Astrocyte of the spinal cord (primary cell): ENCODE results near the gene MAPK8IP1.

Experiments used
- DNase-seq: peaks from one replicate; pipeline ENCODE4 v3.0.0; 2011; ENCODE audit warnings: low read depth, low spot score
- H3K4me3 ChIP-seq: 2 replicates; pipeline ENCODE4 v1.5.1; 2011; ENCODE audit warnings: low read depth, mild to moderate bottlenecking, low read length, moderate library complexity
- in situ Hi-C: cut with HindIII; loops from 2 replicates; pipeline ENCODE4 v1.10.0; 2017; ENCODE audit warnings: low sequenced_read_pairs
- TF ChIP-seq, protein P1 (sequence below): IDR thresholded peaks from 2 replicates; pipeline ENCODE4 v1.5.1; 2012; ENCODE audit warnings: low read depth, mild to moderate bottlenecking, low read length, inconsistent platforms

Gene MAPK8IP1

DNA sequence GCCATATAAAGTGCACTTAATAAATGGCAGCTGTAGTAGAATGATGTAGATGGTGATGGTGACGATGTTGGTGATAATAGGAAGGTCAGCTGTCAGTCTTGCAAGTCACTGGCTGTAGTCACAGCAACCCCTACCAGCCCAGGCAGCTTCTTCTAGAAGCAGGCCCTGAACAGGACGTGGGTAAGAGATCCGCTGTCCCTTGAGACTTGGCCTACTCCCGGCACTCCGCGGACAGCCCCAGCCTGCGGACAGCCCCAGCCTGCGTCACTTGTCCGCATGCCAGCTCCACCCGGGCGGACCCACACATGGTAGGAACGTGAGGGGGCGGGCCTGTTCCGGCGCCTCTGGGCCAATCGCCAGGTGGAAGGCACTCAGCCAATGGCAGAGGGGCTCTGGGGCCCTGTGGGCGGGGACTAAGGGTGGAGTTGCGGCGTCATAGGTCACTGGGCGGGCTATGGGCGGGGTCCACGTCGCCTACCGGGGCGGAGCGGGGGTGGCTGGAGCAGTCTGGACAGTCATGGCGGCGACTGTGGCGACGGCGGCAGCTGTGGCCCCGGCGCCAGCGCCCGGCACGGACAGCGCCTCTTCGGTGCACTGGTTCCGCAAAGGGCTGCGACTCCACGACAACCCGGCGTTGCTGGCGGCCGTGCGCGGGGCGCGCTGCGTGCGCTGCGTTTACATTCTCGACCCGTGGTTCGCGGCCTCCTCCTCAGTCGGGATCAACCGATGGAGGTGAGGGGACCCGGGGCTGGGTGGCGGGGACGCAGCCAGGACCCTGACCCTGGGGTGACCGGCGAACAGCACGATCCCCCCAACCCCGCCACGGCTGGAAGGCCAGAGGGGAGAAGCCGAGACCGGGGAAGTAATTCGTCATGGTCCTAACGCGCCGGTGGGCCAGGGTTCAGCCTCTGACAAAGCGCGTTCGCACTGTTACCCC lies 38.2 kb upstream of the MAPK8IP1 start, which contains the start of gene CRY2:
CRY2 (plus strand) TSS at position 502 of the 937 bp plus-strand sequence; CDS start at position 518, 16 bp downstream.
- TF ChIP-seq, protein P1, sequence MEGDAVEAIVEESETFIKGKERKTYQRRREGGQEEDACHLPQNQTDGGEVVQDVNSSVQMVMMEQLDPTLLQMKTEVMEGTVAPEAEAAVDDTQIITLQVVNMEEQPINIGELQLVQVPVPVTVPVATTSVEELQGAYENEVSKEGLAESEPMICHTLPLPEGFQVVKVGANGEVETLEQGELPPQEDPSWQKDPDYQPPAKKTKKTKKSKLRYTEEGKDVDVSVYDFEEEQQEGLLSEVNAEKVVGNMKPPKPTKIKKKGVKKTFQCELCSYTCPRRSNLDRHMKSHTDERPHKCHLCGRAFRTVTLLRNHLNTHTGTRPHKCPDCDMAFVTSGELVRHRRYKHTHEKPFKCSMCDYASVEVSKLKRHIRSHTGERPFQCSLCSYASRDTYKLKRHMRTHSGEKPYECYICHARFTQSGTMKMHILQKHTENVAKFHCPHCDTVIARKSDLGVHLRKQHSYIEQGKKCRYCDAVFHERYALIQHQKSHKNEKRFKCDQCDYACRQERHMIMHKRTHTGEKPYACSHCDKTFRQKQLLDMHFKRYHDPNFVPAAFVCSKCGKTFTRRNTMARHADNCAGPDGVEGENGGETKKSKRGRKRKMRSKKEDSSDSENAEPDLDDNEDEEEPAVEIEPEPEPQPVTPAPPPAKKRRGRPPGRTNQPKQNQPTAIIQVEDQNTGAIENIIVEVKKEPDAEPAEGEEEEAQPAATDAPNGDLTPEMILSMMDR: no peak
- H3K4me3 ChIP-seq: peak within 1 kb of the TSS; percentile 91
- DNase-seq: peak; percentile 98
- in situ Hi-C loops: no loop called here

DNA sequence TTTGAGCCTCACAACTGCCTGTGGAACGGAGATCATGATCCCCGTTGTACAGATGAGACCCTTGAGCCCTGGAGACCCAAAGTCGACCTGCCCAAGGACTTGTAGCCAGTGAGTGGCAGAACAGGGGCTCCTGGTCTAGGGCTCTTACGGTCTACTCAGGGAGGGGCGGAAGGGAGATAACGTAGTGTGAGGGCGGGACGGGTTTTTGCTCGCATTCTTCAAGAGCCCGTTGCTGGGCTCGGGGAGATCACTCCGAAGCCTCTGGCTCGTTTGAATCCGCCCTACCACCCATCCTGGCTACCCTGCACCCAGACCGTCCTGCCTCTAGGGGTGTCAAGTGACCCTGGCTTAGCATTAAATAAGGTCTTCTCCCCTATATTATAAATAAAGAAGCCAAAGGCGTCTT lies 37.5 kb upstream of the MAPK8IP1 start:
- H3K4me3 ChIP-seq: peak overlapping the region; percentile 91
- in situ Hi-C loops: no loop called here
- DNase-seq: peak; percentile 55

DNA sequence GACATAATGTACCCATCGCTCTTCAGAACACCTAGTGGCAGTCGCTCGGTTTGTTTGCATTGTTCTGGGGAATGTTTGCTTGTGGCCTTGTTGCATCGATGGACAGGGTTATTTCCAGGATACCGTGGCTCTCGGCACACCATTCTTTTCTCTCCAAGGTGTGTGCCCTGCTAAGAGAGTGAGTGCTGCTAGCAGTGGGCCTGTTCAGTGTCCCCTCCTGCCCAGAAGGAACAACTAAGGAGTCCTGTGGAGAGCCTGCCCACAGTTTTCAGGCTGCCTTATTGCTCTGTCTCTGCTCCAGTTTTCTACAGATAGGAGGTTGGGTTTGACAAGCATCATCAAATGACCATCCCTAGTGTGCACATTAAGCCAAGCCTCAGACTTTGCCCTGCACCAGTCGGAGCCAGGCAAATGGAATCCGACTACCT lies 36.8 kb upstream of the MAPK8IP1 start:
- no peak for DNase-seq
- in situ Hi-C loops: no loop called here
- TF ChIP-seq, protein P1: no peak
- H3K4me3 ChIP-seq: peak overlapping the region; percentile 91

More for the DNA sequence above, 37.5 kb upstream of the MAPK8IP1 start:
- TF ChIP-seq, protein P1: peak; percentile 27

DNA sequence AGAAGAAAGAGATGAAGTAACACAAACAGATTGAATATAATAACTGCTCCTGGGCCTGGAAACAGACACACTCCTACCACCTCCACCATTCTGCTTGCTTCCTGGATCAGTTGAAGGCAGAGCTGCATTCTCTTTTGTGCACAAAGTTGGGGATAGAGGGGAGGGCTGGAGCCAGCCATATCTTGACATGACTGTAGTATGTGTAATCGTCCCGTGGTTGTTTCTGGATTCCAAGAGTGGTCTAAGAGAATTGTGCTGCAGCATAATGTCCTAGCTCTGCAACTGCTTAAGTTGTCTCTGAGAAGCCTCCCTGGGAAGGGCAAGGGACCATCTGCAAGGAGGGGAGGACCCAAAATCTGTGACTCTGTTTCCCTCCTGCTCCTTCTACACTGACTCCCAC lies 35.0 kb upstream of the MAPK8IP1 start:
- in situ Hi-C loops: no loop called here
- DNase-seq: peak; percentile 22
- H3K4me3 ChIP-seq: no peak overlapping the region
- TF ChIP-seq, protein P1: no peak

DNA sequence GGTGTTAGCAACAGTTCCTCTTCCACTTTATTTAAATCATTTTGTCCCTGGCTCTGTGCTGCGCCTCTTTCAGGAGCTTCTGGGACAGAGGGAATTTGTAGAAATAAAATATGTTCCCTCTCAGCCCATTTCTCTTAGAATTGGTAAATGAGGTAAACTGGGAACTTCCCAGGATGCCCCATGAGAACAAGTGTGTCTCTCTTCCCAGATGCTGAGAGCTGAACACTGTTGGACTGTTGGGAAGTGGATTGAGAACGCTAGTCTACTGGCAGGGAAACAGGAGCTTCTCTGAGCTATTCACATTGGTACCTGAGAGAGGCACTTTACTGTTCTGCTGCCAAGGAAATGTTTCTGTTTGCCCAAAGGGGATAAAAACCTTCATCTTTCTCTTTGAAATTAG lies 34.2 kb upstream of the MAPK8IP1 start:
- in situ Hi-C loops: no loop called here
- DNase-seq: no peak
- TF ChIP-seq, protein P1: no peak
- no peak overlapping the region for H3K4me3 ChIP-seq

DNA sequence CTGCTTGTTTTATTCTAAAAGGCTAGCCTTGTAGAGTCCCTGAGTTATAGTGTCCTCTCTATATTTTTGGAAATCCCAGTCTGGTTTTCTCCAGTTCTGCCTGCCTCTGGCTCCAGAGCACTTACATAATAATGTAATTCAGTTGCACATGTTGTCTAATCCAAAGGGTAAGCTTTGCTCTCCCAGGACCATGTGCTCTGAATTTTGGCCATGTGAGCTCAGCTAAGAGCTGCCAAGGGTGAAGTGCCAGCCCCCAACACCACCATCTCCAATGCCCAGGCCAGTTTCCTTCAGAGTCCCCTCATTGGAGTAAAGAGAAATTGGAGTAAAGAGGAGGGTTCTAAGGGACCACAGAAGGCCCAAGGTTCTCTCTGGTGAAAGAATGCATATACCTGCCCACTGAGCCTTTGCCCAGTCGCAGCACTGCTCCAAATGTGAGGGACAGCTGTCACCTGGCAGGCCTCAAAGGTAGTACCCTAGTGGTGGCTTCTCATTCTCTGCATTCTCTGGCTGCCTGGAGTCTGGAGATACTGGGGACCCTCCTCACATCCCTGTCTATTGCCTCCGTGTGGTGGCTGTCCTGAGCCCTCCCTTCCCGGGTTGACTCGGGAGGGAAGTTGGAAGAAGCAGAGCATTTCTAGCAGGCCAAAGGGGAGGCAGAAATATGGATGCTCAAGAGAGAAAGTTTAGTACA lies 33.3 kb upstream of the MAPK8IP1 start:
- TF ChIP-seq, protein P1: no peak
- DNase-seq: no peak
- no peak overlapping the region for H3K4me3 ChIP-seq
- in situ Hi-C loops: no loop called here
